GM18873 (cell line): Measurements from ENCODE around the gene TMEM63B.
"Not testable (repeated sequence)": the region's sequence is repeated elsewhere in the genome, so short reads cannot be mapped to it uniquely, and the experiment has no call there.

ENCODE experiments used
- ATAC-seq: cut with Tn5 transposase; IDR thresholded peaks from one replicate; pipeline ENCODE4 v1.9.1; 2021; ENCODE audit warnings: mild to moderate bottlenecking, moderate library complexity, moderate number of reproducible peaks; ENCODE audit not compliant: unreplicated experiment, low FRiP score

TMEM63B gene

DNA sequence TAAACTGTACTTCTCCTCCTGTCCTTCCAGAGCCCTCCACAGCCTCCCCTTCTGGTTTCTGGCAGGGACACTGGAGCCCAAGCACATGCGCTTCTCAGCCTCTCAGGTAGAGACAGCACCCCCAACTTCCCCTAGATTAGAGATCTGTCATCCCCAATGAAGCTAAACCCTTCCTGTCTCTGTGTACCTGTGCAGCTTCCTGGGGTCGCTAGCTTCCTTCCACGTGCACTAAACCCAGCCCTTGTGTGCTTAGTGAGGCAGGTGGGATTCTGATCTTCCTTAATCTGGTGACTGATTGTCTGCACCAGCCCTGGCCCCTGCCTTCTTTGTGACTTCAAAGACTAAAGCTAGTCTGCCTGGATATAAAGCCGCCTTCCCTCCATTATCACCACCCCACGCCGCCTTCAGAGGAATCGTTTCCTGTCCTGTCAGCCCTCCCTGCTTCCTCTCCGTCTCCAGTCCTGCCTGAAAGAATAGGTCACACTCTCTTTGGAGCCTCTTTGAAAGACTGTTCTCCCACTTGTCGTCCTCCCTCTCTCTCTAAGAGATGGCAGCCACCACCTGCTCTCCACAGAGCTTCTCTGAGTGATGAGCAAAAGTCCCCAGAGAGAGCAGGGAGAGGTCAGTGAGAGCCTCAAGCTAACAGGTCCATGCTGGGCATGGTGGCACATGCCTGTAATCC, 58.7 kb downstream of the TMEM63B start:
- no peak for ATAC-seq

DNA sequence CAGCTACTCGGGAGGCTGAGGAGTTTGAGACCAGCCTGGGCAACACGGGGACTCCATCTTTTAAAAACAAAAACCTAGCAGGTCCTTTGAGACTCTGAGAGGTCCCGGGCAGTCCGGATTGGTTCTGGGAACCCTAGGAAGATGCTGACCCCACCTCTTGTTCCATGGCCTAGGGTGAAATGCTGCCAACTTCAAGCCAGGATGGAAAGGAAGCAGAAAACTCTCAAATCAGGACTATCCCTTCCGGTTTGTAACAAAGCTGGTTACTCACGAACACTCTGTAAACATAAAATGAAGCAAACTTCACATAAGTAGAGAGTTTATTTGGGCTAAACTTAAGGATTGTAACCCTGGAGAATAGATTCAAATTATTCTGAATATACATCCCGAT, 59.3 kb downstream of the TMEM63B start:
- no peak for ATAC-seq

DNA sequence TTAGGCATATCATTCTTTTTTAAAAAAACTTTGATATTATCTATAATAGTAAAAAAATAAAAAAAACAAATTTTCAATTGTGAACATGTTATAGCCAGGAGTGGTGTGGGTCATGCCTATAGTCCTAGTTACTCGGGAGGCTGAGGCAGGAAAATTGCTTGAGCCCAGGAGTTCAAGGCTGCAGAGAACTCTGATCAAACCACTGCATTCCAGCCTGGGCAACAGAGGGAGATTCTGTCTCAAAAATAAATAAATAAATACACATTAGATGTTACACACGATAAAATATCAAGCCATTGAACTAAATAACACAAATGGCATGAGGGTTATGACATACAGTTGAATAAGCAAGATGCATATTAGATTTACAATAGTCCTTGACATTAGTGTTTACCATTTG, 61.5 kb downstream of the TMEM63B start:
- no peak for ATAC-seq

- no peak for ATAC-seq
Measured at GRCh38 chr6:44189257-44189656, 61.9 kb downstream of the TMEM63B start.

- ATAC-seq, result no peak
Measured at GRCh38 chr6:44190715-44191114, 63.4 kb downstream of the TMEM63B start.

DNA sequence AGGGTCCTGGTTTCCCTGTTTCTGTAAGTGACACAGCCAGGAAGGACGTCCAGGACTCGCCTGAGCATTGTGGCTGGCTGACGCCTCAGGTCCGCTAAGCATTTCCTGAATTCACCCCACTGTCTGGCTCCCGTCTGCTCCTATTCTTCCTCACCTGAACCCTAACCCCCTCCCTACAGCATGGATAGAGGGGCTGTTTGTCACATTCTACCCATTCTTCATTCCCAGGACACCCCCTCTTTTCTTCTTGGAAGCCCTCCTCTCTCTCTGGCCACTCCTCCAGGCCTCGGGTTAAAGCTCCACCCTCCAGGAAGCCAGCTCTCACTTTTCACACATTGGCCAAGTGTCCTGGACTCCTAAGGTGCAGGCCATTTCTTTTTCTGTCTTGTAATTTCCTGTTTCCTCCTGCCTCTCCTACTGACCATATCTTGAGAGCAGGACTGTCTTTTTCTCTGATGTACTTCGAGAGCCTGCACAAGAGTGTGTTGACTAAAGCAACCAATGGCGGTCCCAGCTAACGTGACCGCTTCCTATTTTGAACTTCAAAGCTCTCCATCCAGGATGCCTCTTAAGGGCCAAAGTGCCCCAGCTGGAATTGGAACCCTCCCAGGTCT, 65.2 kb downstream of the TMEM63B start:
- ATAC-seq, result no peak

DNA sequence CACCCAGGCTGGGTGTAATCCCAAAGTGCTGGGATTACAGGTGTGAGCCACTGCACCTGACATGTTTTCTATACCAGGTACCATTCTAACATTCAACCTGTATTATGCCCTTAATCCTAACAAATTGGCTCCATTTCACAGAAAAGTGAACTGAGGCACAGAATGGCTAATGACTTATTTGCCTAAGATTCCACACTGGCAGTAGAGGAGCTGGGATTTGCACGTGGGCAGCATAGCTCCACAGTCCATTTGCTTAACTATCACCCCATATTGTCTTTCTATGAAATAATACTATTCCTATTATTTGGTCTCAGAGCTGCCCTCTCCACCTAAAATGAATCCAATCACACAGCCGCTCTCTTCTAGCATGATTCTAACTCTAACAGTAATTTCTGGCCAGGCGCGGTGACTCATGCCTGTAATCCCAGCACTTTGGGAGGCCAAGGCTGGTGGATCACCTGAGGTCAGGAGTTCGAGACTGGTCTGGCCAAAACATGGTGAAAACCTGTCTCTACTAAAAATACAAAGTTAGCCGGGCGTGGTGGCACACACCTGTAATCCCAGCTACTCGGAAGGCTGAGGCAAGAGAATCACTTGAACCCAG, 66.1 kb downstream of the TMEM63B start:
- no peak for ATAC-seq

DNA sequence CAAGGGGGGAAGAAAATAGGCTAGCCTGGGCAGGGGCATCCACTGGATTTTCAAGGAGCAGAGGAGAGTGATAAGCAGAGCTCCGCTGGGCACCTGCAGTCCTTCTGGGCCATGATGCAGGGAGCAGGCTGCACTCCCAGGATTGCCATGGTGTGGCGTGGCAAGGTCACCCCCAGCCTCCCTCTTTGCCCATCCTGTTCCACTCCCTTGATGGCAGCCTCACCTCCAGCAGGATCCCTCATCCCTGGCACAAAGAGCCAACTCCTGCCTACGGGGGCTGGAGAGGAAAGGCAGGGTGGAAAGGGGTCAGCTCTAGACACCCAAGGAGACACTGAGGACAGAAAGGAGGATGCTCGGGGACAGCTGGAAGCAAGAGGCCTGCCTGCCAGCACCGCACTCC, 67.0 kb downstream of the TMEM63B start:
- no peak for ATAC-seq

DNA sequence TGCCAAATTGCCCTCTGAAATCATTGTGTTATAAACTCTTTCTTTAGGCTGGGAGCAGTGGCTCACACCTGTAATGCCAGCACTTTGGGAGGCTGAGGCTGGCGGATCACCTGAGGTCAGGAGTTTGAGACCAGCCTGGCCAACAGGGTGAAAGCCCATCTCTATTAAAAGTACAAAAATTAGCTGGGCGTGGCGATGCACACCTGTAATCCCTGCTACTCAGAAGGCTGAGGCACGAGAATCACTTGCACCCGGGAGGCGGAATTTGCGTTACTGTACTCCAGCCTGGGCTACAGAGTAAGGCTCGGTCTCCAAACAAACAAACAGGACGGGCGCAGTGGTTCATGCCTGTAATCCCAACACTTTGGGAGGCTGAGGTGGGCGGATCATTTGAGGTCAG, 69.0 kb downstream of the TMEM63B start:
- not testable (repeated sequence) for ATAC-seq

DNA sequence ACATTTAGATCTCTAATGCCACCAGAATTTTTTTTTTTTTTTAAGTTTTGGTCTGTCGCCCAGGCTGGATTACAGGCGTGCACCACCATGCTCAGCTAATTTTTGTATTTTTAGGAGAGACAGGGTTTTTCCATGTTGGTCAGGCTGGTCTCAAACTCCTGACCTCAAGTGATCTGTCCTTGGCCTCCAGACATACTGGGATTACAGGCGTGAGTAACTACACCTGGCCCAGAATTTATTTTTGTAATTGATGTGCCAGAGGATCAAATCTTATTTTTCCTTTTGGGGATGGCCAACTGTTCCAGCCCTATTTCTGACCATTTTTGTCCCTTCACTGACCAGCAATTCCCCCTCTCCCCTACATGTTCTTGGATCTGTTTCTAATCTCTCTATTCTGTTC, 71.3 kb downstream of the TMEM63B start:
- ATAC-seq, result no peak

DNA sequence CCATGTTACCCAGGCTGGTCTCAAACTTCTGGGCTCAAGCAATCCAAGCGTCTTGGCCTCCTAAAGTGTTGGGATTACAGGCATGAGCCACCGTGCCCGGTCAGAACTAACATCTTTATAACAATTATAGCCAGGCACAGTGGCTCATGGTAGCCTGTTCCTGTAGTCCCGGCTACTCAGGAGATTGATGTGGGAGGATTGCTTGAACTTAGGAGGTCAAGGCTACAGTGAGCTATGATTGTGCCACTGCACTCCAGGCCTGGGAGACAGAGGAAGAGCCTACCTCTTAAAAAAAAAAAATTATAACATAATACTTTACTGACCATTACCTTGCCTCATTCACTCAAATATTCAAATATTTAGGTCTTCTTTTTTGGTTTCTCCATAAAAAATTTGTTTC, 72.5 kb downstream of the TMEM63B start:
- ATAC-seq, result no peak

- no peak for ATAC-seq
Measured at GRCh38 chr6:44201200-44201599, 73.8 kb downstream of the TMEM63B start.

DNA sequence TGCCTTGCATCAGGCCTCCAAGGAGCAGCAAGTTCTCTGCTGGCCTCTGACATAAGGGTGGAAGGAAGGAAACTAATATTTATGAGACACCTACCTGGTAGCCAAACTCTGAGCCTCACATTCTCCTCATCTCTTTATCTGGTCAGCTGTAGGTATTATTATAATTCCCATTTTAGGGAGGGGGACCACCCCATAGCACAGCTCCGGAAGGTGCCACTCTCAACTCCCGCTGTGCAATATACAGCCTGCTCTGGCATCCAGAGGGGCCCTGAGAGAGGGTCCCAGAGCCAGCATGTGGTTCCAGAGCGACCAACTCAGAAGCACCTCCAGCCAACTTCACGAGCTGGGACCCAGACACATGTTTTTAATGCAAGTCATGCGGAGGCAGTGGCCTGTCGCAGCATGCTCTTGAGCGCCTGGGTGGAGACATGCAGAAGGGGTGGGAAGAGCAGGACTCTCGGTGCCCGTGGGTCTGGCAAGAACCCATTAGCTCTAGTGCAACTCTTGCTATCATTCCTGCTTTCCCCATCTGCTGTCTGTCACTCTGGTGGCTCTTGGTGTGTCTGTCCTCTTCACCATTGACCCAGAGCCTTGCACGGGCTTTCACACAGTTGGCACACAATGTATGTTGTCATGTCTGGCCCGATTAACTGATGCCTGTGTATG, 74.4 kb downstream of the TMEM63B start:
- ATAC-seq, result no peak

GRCh38 chr6:44202332-44202971, 75.1 kb downstream of the TMEM63B start:
- no peak for ATAC-seq

- no peak for ATAC-seq
Measured at GRCh38 chr6:44202972-44203750, 75.8 kb downstream of the TMEM63B start.

- no peak for ATAC-seq
Measured at GRCh38 chr6:44203955-44204354, 76.6 kb downstream of the TMEM63B start.
